ENCODE data around the gene TERB1. TPM values are rescaled to one million over a fixed set of nuclear protein-coding genes. Genes with fewer than 3 reads are reported as not detected.

TERB1 gene
- total RNA-seq, result under 0.01 and 0.09 TPM in 2 replicates

GRCh38 chr16:66801320-66802105 lies at the start of gene TERB1:
TERB1 (minus strand) TSS chr16:66801584; CDS start chr16:66796798, 4,786 bp downstream.

GRCh38 chr16:66844342-66845079 lies 43.1 kb upstream of the TERB1 start, which contains the start of gene CA7:
CA7 (plus strand) TSS chr16:66844414; CDS start chr16:66844488, 74 bp downstream.

GRCh38 chr16:66830422-66831404 lies 29.3 kb upstream of the TERB1 start, which contains the start of gene NAE1:
NAE1 (minus strand) TSS chr16:66830976; CDS start chr16:66830899, 77 bp downstream.

GRCh38 chr16:66751303-66751991 lies 49.9 kb downstream of the TERB1 start, which contains the start of gene DYNC1LI2:
DYNC1LI2 (minus strand) TSS chr16:66751609; CDS start chr16:66751591, 18 bp downstream.

Other genes with a start within 250 kb of the TERB1 start
- gene CKLF, start 249.0 kb downstream of the TERB1 start, total RNA-seq, result 38.0 and 53.3 TPM in 2 replicates
- 0.95 and 1.5 TPM in 2 replicates for gene CMTM1, start 235.1 kb downstream of the TERB1 start, total RNA-seq
- not detected in 2 replicates for gene CMTM2, start 222.1 kb downstream of the TERB1 start, total RNA-seq
- gene CMTM3, start 196.9 kb downstream of the TERB1 start, total RNA-seq, result 5.4 and 8.8 TPM in 2 replicates
- 3.5 and 6.5 TPM in 2 replicates for gene CMTM4, start 104.8 kb downstream of the TERB1 start, total RNA-seq
- 122 and 152 TPM in 2 replicates for gene DYNC1LI2, start 50.0 kb downstream of the TERB1 start, total RNA-seq
- 52.1 and 56.9 TPM in 2 replicates for gene NAE1, start 29.4 kb upstream of the TERB1 start, total RNA-seq
- not detected in 2 replicates for gene CA7, start 42.8 kb upstream of the TERB1 start, total RNA-seq
- 5.1 and 5.2 TPM in 2 replicates for gene PDP2, start 78.9 kb upstream of the TERB1 start, total RNA-seq
- not detected in 2 replicates for gene CDH16, start 117.3 kb upstream of the TERB1 start, total RNA-seq
- gene RRAD, start 124.0 kb upstream of the TERB1 start, total RNA-seq, result 9.8 and 11.7 TPM in 2 replicates
- 154 and 205 TPM in 2 replicates for gene CIAO2B, start 132.8 kb upstream of the TERB1 start, total RNA-seq
- gene CES2, start 133.9 kb upstream of the TERB1 start, total RNA-seq, result 20.6 and 29.0 TPM in 2 replicates
- 0.17 and 0.95 TPM in 2 replicates for gene CES3, start 159.7 kb upstream of the TERB1 start, total RNA-seq
- 1.1 and 3.3 TPM in 2 replicates for gene CES4A, start 187.0 kb upstream of the TERB1 start, total RNA-seq
- gene CBFB, start 227.6 kb upstream of the TERB1 start, total RNA-seq, result 49.2 and 80.2 TPM in 2 replicates

Measured in bronchial smooth muscle cell (primary cell).